GM18909 (cell line): Measurements from ENCODE around the gene GALNT6.
"Not testable (repeated sequence)": the region's sequence is repeated elsewhere in the genome, so short reads cannot be mapped to it uniquely, and the experiment has no call there.

Source experiments
- ATAC-seq: cut with Tn5 transposase; IDR thresholded peaks from one replicate; pipeline ENCODE4 v1.9.1; 2021; ENCODE audit warnings: mild to moderate bottlenecking; ENCODE audit not compliant: unreplicated experiment, poor library complexity

Gene GALNT6

GRCh38 chr12:51326698-51327439 is 64.3 kb downstream of the GALNT6 start:
- ATAC-seq: no peak

DNA sequence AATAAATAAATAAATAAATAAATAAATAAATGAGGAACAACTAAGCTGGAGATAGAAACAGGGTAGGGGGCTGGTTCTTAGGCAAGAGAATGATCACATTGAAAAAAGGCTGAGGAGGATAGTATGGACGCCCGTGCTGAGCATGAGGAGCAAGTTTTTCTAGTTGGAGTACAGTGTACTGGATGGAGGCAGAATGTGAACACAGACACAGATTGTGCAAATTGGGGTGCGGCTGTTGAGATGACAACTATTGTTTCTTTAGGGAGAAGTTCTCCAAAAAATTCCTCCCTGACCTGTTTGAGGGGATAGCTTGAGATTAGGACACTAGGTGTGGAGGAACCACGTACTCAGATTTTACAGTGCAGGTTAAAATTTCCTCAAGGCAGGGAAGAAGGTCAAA is 66.3 kb downstream of the GALNT6 start:
- no peak for ATAC-seq

GRCh38 chr12:51323966-51324895 is 67.0 kb downstream of the GALNT6 start, which contains the start of gene BIN2:
BIN2 (minus strand) TSS chr12:51324174; CDS start chr12:51324102, 72 bp downstream.
- peak; percentile 71 for ATAC-seq

DNA sequence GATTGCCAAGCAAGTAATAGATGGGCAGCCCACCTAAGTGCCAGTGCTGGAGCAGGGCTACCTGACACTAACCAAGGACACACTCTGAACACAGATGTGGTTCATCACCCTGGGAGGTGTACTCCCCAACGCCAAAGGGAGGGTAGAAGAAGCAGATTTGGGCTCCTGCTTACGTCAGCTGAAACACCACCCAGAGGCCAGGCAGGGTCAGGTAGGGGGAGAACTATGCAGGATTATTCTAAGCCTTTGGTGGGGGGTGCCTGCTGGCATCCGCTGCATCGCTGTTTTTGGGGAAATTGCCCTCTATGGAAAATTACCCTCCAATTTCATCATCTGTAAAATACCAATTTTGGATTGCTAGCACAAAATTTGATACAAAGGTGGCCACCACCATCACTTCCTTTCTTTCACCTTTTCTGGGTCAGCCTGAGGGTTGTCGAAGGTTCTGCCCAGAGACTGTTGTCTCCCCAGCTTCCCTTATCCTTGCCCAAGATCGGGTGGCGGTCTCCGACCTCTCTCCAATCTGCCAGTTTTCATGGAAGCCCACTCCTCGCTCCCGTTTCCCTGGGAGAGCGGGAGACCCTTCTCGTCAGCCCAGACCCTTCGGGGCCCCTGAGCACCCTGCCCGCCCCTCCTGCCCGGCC is 67.8 kb downstream of the GALNT6 start:
- ATAC-seq: peak; percentile 6

DNA sequence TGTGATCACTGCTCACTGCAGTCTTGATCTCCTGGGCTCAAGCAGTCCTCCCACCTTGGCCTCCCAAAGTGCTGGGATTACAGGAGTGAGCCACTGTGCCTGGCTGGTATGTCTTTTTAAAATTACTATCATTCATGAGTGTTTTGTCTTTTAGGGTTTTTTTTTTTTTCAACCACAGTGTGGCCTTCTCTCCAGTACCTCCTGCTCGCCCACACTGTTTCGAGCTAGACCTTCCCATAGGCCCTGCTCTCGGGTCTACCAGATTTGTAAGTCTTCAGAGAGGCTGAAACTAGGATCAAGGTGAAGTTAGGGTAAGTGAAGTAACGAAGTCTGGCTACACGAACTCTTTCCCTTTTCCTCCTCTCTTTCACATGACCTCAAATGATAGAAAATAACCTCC is 68.8 kb downstream of the GALNT6 start:
- no peak for ATAC-seq

- no peak for ATAC-seq
Measured at GRCh38 chr12:51321882-51322281, 69.3 kb downstream of the GALNT6 start.

DNA sequence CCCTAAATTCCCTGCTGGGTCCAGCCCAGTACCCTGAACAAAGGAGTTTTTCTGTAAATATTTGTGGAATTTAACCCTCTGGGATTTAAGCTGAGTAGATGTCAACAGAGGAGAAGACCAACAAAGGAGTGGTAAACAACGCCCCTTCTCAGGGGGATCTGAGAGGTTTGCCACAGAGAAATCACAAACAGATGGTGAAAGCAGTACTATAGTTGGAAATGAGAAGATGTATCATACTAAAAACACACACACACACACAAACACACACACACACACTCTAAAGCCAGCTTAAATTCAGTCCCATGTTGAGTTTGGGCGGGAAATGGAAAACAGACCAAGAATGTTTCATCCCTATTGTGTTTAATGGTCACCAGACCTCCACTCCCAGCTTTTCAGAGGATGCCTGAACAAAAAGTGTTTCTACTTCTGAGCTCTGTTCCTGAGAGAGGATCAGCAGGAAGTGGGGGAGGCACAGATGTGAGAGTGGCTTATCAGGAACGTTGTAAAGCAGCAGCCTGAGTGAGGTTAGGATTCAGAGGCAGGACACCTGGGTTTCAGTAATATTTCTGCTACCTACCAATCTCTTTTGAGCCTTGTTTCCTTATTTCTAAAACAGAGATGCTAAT is 70.4 kb downstream of the GALNT6 start:
- no peak for ATAC-seq

DNA sequence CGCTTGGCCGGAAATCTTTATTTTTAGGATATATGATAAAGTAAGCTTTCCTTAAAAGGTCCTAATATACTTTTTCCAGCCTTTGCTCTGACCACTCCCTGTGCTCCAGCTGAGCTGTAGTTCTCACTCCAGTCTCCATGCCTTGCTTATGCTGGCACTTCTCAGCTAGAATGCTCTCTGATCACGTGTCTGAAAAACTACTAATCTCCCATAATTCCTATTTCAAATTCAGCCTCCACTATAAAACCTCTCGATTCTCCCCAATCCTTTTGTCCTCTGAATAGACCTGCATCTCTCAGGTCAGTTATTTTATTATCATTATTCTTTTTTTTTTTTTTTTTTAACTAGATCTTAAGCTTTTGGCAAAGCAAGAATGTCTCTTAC is 70.9 kb downstream of the GALNT6 start:
- ATAC-seq: no peak

- peak; percentile 46 for ATAC-seq
Measured at GRCh38 chr12:51318846-51319599, 72.2 kb downstream of the GALNT6 start.

- ATAC-seq: not testable (repeated sequence)
Measured at GRCh38 chr12:51318057-51318806, 73.0 kb downstream of the GALNT6 start.

DNA sequence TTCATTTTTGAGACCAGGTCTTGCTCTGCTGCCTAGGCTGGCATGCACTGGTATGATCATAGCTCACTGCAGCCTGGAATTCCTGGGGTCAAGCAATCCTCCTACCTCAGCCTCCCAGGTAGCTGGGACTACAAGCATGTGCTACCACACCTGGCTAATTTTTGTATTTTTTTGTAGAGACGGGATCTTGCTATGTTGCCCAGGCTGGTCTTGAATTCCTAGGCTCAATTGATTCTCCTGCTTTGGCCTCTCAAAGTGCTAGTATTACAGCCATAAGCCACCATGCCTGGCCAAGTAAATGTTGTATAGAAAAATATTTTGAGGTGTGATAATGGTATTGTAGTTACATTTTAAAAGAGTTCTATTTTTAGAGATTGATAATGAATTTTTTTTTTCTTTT is 79.8 kb downstream of the GALNT6 start:
- no peak for ATAC-seq

- ATAC-seq: no peak
Measured at GRCh38 chr12:51307655-51308593, 83.3 kb downstream of the GALNT6 start.

- no peak for ATAC-seq
Measured at GRCh38 chr12:51306507-51306906, 84.7 kb downstream of the GALNT6 start.
